Bronchial epithelial cell (primary cell): ENCODE data around the gene ITPR2. TPM values are rescaled to one million over a fixed set of nuclear protein-coding genes. Genes with fewer than 3 reads are reported as not detected.

Source experiments
- DNase-seq: peaks from one replicate; pipeline ENCODE4 v3.0.0-alpha.2; 2010; ENCODE audit warnings: low read depth
- FAIRE-seq: peaks from 2 replicates; lab custom pipeline; 2011; peaks lifted over from hg19 to GRCh38; lab: Jason Lieb, UNC
- H3K27me3 ChIP-seq: 2 replicates; pipeline ENCODE4 v1.5.1; 2011; ENCODE audit warnings: low read length; ENCODE audit not compliant: control insufficient read depth, insufficient read depth
- H3K36me3 ChIP-seq: 2 replicates; pipeline ENCODE4 v1.5.1; 2011; ENCODE audit warnings: low read length; ENCODE audit not compliant: control insufficient read depth, insufficient read depth
- H3K4me3 ChIP-seq: 2 replicates; pipeline ENCODE4 v1.5.1; 2011; ENCODE audit warnings: mild to moderate bottlenecking, low read depth, low read length, control low read depth
- CTCF ChIP-seq: IDR thresholded peaks from 2 replicates; pipeline ENCODE4 v1.5.1; 2011; ENCODE audit warnings: mild to moderate bottlenecking, moderate library complexity, low read length, control low read depth, inconsistent platforms; ENCODE audit not compliant: insufficient read depth, severe bottlenecking
- total RNA-seq: library from RNA; depleted of rRNA; stranded (reverse); fragments of >200 nt; gene quantifications from 2 replicates; pipeline ENCODE4 v1.2.1, GENCODE V29; 2014

ITPR2 gene
- total RNA-seq, 1 donor from 2014 or later = 5.8 TPM

- FAIRE-seq (no peak), DNase-seq (no peak)
- Histone ChIP-seq H3K27me3 (no peaks in the 10 kb centered on the region), H3K36me3 (no peaks in the 10 kb centered on the region), H3K4me3 (no peak overlapping the region)
- TF ChIP-seq CTCF = no peak
Observed at GRCh38 chr12:26854031-26854390, 21.0 kb upstream of the ITPR2 start.

GRCh38 chr12:26853303-26854030 is 20.5 kb upstream of the ITPR2 start:
- peak; percentile 78 for TF ChIP-seq CTCF
- FAIRE-seq (no peak), DNase-seq (peak; percentile 58)

GRCh38 chr12:26851031-26851809 is 18.2 kb upstream of the ITPR2 start:
- FAIRE-seq (no peak), DNase-seq (peak; percentile 47)
- Histone ChIP-seq H3K36me3 (no peaks in the 10 kb centered on the region), H3K4me3 (no peak overlapping the region), H3K27me3 (no peaks in the 10 kb centered on the region)
- no peak for TF ChIP-seq CTCF

More at GRCh38 chr12:26853303-26854030, 20.5 kb upstream of the ITPR2 start:
- no peaks in the 10 kb centered on the region for H3K36me3 ChIP-seq
- H3K4me3 ChIP-seq = no peak overlapping the region
- no peaks in the 10 kb centered on the region for H3K27me3 ChIP-seq

GRCh38 chr12:26848156-26848825 is 15.3 kb upstream of the ITPR2 start:
- peak; percentile 75 for DNase-seq

GRCh38 chr12:26847431-26847830 is 14.4 kb upstream of the ITPR2 start:
- H3K27me3 ChIP-seq = no peaks in the 10 kb centered on the region
- no peak for TF ChIP-seq CTCF
- FAIRE-seq (no peak), DNase-seq (no peak)
- no peak overlapping the region for H3K4me3 ChIP-seq
- H3K36me3 ChIP-seq = no peaks in the 10 kb centered on the region

More at GRCh38 chr12:26848156-26848825, 15.3 kb upstream of the ITPR2 start:
- no peak for TF ChIP-seq CTCF
- Histone ChIP-seq H3K36me3 (no peaks in the 10 kb centered on the region), H3K27me3 (no peaks in the 10 kb centered on the region), H3K4me3 (no peak overlapping the region)
- no peak for FAIRE-seq
